Measurements from ENCODE around the gene DLGAP3.

DNA sequence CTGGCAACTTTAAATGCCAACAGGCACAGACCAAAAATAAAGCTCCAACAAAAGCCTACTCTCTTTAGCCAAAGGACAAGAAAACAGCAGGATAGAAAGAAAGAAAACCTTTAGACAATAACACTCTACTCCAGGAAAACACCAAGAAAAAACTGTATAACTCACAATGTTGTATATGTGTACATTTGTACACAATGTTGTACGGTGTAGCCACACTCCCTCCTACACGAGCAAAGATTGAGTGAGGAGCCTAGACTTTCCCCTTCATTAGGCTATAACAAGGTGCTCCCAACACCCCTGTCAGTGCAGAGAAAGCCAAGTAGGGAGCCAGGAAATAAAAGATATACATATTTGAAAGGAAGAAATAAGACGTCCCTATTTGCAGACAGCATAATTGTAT is 112.7 kb downstream of the DLGAP3 start:
- TF ChIP-seq, protein P1, sequence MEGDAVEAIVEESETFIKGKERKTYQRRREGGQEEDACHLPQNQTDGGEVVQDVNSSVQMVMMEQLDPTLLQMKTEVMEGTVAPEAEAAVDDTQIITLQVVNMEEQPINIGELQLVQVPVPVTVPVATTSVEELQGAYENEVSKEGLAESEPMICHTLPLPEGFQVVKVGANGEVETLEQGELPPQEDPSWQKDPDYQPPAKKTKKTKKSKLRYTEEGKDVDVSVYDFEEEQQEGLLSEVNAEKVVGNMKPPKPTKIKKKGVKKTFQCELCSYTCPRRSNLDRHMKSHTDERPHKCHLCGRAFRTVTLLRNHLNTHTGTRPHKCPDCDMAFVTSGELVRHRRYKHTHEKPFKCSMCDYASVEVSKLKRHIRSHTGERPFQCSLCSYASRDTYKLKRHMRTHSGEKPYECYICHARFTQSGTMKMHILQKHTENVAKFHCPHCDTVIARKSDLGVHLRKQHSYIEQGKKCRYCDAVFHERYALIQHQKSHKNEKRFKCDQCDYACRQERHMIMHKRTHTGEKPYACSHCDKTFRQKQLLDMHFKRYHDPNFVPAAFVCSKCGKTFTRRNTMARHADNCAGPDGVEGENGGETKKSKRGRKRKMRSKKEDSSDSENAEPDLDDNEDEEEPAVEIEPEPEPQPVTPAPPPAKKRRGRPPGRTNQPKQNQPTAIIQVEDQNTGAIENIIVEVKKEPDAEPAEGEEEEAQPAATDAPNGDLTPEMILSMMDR (IDR thresholded peaks at IDR 0.05): no peak
- TF ChIP-seq POLR2A (IDR thresholded peaks at IDR 0.05): no peak
- no peak for TF ChIP-seq EP300 (IDR thresholded peaks at IDR 0.05)
- no peak for TF ChIP-seq POLR2AphosphoS5 (IDR thresholded peaks at IDR 0.05)

Measured in upper lobe of left lung (tissue), 4 donors.